ENCODE data around the gene MYO9A.
A peak's percentile ranks its signal among the peaks of the same experiment; 100 is the strongest.
"Not testable (repeated sequence)": the region's sequence is repeated elsewhere in the genome, so short reads cannot be mapped to it uniquely, and the experiment has no call there.

Gene MYO9A

GRCh38 chr15:72086920-72087648 lies 30.9 kb downstream of the MYO9A start:
- peak in 1 of 14 donors; percentile 3 for DNase-seq

GRCh38 chr15:72086010-72086697 lies 31.8 kb downstream of the MYO9A start:
- DNase-seq: no peak

GRCh38 chr15:72082176-72082575 lies 35.8 kb downstream of the MYO9A start:
- no peak for DNase-seq

- no peak for DNase-seq
Measured at GRCh38 chr15:72078887-72079286, 39.1 kb downstream of the MYO9A start.

DNA sequence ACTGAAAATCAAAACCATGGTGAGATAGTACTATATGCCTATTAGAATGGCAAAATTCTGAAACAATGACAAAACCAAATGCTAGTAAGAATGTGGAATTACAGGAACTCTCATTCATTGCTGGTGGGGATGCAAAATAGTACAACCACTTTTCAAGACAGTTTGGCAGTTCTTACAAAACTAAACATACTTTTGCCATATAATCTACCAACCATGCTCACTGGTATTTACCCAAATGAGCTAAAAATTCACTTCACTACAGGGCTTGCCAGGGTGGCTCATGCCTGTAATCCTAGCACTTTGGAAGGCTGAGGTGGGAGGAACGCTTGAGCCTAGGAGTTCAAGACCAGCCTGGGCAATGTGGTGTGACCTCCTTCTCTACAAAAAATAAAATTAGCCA lies 40.0 kb downstream of the MYO9A start:
- DNase-seq: no peak

DNA sequence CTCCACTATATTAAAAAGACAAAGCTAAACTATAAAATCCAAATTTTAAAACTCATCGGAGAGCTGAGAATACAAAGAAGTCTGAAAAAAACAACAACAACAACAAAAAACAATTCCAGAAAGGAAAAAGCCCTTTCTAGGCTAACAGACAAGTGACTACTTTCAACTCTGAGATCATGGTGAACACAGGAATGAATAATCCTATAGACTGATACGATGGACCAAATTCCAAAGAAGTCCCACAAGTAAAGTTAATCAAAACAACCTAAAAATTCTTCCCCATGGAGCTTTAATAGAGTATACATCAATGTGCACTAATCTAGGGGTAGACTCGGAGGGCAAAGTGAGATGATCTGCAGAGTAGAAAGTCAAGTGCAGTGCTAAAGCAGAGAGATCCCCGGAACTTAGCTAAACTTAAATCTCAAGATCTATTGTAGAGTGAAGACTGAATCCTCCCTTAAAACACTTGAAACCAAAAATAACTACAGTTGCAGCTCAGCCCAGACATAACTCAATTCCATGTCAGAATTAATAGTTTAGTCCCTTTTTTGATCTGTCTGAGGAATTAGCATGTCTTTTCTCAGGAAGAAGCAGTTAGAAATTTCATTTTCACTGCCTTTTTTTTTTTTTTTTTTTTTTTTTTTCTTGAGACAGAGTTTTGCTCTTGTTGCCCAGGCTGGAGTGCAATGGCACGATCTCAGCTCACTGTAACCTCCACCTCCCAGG lies 43.5 kb downstream of the MYO9A start:
- DNase-seq: no peak

DNA sequence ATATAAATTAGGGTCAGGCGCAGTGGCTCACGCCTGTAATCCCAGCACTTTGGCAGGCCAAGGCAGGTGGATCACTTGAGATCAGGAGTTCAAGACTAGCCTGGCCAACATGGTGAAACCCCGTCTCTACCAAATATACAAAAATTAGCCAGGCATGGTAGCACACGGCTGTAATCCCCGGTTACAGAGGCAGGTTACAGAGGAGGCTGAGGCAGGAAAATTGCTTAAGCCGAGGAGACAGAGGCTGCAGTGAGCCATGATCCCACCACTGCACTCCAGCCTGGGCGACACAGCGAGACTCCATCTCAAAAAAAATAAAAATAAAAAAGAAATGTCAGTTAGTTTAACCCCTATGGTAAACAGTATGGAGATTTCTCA lies 46.5 kb downstream of the MYO9A start:
- DNase-seq: not testable (repeated sequence)

- no peak for DNase-seq
Measured at GRCh38 chr15:72070817-72071447, 47.0 kb downstream of the MYO9A start.

- DNase-seq: no peak
Measured at GRCh38 chr15:72068856-72069255, 49.1 kb downstream of the MYO9A start.

- DNase-seq: no peak
Measured at GRCh38 chr15:72065801-72066200, 52.1 kb downstream of the MYO9A start.

DNA sequence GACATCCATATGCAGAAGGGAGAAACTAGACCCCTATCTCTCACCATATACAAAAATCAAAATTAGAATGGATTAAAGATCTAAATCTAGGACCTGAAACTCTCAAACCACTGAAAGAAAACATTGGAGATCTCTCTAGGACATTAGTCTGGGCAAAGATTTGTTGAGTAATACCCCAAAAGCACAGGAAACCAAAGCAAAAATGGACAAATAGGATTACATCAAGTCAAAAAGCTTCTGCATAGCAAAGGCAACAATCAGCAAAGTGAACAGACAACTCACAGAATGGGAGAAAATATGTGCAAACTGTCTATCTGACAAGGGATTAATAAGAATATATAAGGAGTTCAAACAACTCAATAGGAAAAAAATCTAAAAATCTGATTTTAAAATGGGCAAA lies 54.8 kb downstream of the MYO9A start:
- no peak for DNase-seq

- DNase-seq: no peak
Measured at GRCh38 chr15:72062319-72062718, 55.6 kb downstream of the MYO9A start.

- no peak for DNase-seq
Measured at GRCh38 chr15:72060687-72061250, 57.2 kb downstream of the MYO9A start.

- no peak for DNase-seq
Measured at GRCh38 chr15:72058585-72058984, 59.4 kb downstream of the MYO9A start.

DNA sequence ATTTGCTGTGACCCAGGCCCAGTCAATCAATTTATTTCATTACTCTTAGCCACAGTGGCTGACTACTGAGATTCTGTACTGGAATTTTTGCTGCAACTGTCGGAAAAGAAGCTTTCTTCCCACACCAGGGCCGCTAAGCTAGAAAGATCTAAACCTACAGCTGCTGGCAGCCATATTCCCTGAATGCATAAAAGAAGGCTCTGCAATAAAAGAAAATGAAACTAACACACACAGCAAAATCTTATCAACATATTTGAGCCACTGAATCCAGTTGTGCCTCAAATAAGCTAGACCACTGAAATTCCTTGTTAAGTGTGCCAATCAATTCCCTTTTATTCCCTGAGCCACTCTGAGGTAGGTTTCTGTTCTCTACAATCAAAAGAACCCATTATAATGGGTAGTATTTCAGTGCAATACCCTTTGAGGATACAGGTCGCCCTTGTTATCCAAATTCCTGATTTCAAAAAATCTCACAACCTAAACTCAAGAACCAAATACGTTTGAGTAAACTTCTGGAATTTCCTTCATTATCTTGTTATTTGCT lies 60.3 kb downstream of the MYO9A start:
- no peak for DNase-seq

GRCh38 chr15:72056217-72056616 lies 61.7 kb downstream of the MYO9A start:
- not testable (repeated sequence) for DNase-seq

- DNase-seq: not testable (repeated sequence)
Measured at GRCh38 chr15:72053297-72053696, 64.7 kb downstream of the MYO9A start.

- no peak for DNase-seq
Measured at GRCh38 chr15:72050700-72051099, 67.2 kb downstream of the MYO9A start.

DNA sequence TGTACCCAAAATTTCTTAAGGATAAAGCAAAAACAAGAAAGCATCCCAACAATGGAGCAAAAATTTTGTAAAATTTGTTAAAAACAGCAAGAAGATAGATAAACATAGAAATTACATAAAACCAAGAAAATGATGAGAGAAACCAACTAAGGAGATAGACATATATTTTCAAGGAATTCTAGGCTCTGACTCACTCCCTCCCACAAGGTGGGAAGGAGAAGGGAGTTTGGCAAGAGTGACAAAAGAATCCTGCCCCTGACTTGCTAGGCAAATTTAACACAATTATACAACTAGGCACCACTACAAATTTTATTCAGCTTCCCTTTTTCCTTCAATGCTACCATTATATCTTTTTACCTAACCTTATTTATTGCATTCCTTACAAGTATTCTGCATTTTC lies 70.9 kb downstream of the MYO9A start:
- DNase-seq: no peak

DNA sequence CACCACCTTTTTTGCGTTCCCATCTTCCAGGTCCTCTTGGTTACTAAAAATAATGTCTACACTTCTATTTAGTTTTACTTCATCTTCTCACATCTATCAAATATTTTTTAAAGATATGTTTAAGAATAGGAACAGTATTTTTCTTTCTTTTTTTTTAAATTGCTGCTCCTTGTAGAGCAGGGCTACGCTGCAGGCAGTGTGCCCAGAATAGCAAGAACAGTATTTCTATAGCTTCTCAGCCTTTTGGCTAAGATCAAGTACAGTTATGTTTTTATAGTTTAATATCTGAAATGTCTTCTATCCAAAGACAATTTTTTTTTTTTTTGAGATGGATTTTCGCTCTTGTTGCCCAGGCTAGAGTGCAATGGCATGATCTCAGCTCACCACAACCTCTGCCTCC lies 73.0 kb downstream of the MYO9A start:
- no peak for DNase-seq

GRCh38 chr15:72042865-72043264 lies 75.1 kb downstream of the MYO9A start:
- no peak for DNase-seq

- no peak for DNase-seq
Measured at GRCh38 chr15:72042054-72042453, 75.9 kb downstream of the MYO9A start.

All from C1 segment of cervical spinal cord (tissue), 14 donors.